BLaER1 (cell line): ENCODE measurements around the gene NFIX.

ENCODE experiments used
- H3K27ac ChIP-seq: shearing (Covaris generic); formaldehyde crosslinking; 2 replicates; pipeline ENCODE4 v1.8.1; 2022
- H3K27me3 ChIP-seq: shearing (Covaris generic); formaldehyde crosslinking; 2 replicates; pipeline ENCODE4 v1.8.1; 2022
- H3K36me3 ChIP-seq: shearing (Covaris generic); formaldehyde crosslinking; 2 replicates; pipeline ENCODE4 v1.8.1; 2022
- H3K4me1 ChIP-seq: shearing (Covaris generic); formaldehyde crosslinking; 2 replicates; pipeline ENCODE4 v1.8.1; 2022
- H3K4me2 ChIP-seq: shearing (Covaris generic); formaldehyde crosslinking; 2 replicates; pipeline ENCODE4 v1.8.1; 2022
- H3K4me3 ChIP-seq: shearing (Covaris generic); formaldehyde crosslinking; 2 replicates; pipeline ENCODE4 v1.8.1; 2022
- H3K9ac ChIP-seq: shearing (Covaris generic); formaldehyde crosslinking; 2 replicates; pipeline ENCODE4 v1.8.1; 2022
- H3K9me3 ChIP-seq: shearing (Covaris generic); formaldehyde crosslinking; 2 replicates; pipeline ENCODE4 v1.8.1; 2022
- H4K20me1 ChIP-seq: shearing (Covaris generic); formaldehyde crosslinking; 2 replicates; pipeline ENCODE4 v1.8.1; 2022
- Cebpa-rat ChIP-seq: shearing (Covaris generic); IDR thresholded peaks from 2 replicates; pipeline ENCODE4 v1.8.1; 2022

The NFIX gene

GRCh38 chr19:13034636-13035035 lies 39.4 kb downstream of the NFIX start:
- TF ChIP-seq Cebpa-rat = no peak
- Histone ChIP-seq H3K36me3 (peaks cover 41% of the 10 kb centered on the region), H3K9me3 (no peaks in the 10 kb centered on the region), H3K4me1 (peaks cover 88% of the 10 kb centered on the region), H4K20me1 (peaks cover 99% of the 10 kb centered on the region), H3K4me3 (no peak overlapping the region), H3K4me2 (no peak overlapping the region), H3K27ac (no peak overlapping the region), H3K27me3 (no peaks in the 10 kb centered on the region), H3K9ac (no peak overlapping the region)

GRCh38 chr19:13035820-13036365 lies 40.6 kb downstream of the NFIX start:
- H3K36me3 ChIP-seq = peaks cover 35% of the 10 kb centered on the region

GRCh38 chr19:13036366-13036976 lies 41.2 kb downstream of the NFIX start:
- no peak for TF ChIP-seq Cebpa-rat
- Histone ChIP-seq H3K9me3 (no peaks in the 10 kb centered on the region), H3K36me3 (peaks cover 30% of the 10 kb centered on the region), H3K9ac (0 out of 2 replicates have a peak overlapping the region, but pooled peaks have one; percentile 5), H3K4me2 (peak overlapping the region; percentile 69), H3K4me1 (peaks cover 84% of the 10 kb centered on the region), H3K27ac (peak overlapping the region; percentile 45; the same call in 1 of the 2 replicates), H4K20me1 (peaks cover 98% of the 10 kb centered on the region), H3K4me3 (no peak overlapping the region), H3K27me3 (no peaks in the 10 kb centered on the region)

More at GRCh38 chr19:13035820-13036365, 40.6 kb downstream of the NFIX start:
- Histone ChIP-seq H3K9me3 (no peaks in the 10 kb centered on the region), H3K27ac (0 out of 2 replicates have a peak overlapping the region, but pooled peaks have one; percentile 51), H3K4me2 (peak overlapping the region; percentile 69), H4K20me1 (peaks cover 99% of the 10 kb centered on the region), H3K9ac (no peak overlapping the region), H3K27me3 (no peaks in the 10 kb centered on the region), H3K4me1 (peaks cover 88% of the 10 kb centered on the region), H3K4me3 (no peak overlapping the region)
- TF ChIP-seq Cebpa-rat = no peak

GRCh38 chr19:13037161-13037560 lies 41.9 kb downstream of the NFIX start:
- peaks cover 30% of the 10 kb centered on the region for H3K36me3 ChIP-seq
- no peak overlapping the region for H3K4me3 ChIP-seq
- H3K4me1 ChIP-seq = peaks cover 78% of the 10 kb centered on the region
- no peaks in the 10 kb centered on the region for H3K27me3 ChIP-seq
- H3K27ac ChIP-seq = peak overlapping the region; percentile 45; the same call in 1 of the 2 replicates
- H3K9me3 ChIP-seq = no peaks in the 10 kb centered on the region
- no peak for TF ChIP-seq Cebpa-rat
- H3K9ac ChIP-seq = 0 out of 2 replicates have a peak overlapping the region, but pooled peaks have one; percentile 5
- H3K4me2 ChIP-seq = peak overlapping the region; percentile 69
- H4K20me1 ChIP-seq = peaks cover 98% of the 10 kb centered on the region

- peaks cover 27% of the 10 kb centered on the region for H3K36me3 ChIP-seq
- H3K9me3 ChIP-seq = no peaks in the 10 kb centered on the region
- peaks cover 98% of the 10 kb centered on the region for H4K20me1 ChIP-seq
- H3K4me3 ChIP-seq = no peak overlapping the region
- no peaks in the 10 kb centered on the region for H3K27me3 ChIP-seq
- peaks cover 78% of the 10 kb centered on the region for H3K4me1 ChIP-seq
- H3K4me2 ChIP-seq = peak overlapping the region; percentile 69
- no peak overlapping the region for H3K27ac ChIP-seq
- no peak overlapping the region for H3K9ac ChIP-seq
- no peak for TF ChIP-seq Cebpa-rat
Measured at GRCh38 chr19:13037731-13038130, 42.5 kb downstream of the NFIX start.

- Histone ChIP-seq H3K4me1 (peaks cover 78% of the 10 kb centered on the region), H4K20me1 (peaks cover 98% of the 10 kb centered on the region), H3K4me2 (peak overlapping the region; percentile 69; the same call in 1 of the 2 replicates), H3K27ac (no peak overlapping the region), H3K4me3 (no peak overlapping the region), H3K9me3 (no peaks in the 10 kb centered on the region), H3K27me3 (no peaks in the 10 kb centered on the region), H3K36me3 (peaks cover 30% of the 10 kb centered on the region), H3K9ac (no peak overlapping the region)
- no peak for TF ChIP-seq Cebpa-rat
Measured at GRCh38 chr19:13038306-13039210, 43.3 kb downstream of the NFIX start.

GRCh38 chr19:13039211-13039789 lies 44.0 kb downstream of the NFIX start:
- Histone ChIP-seq H3K36me3 (peaks cover 38% of the 10 kb centered on the region), H4K20me1 (peaks cover 98% of the 10 kb centered on the region), H3K9ac (no peak overlapping the region)

GRCh38 chr19:13040232-13040947 lies 45.1 kb downstream of the NFIX start:
- Histone ChIP-seq H3K9me3 (no peaks in the 10 kb centered on the region), H4K20me1 (peaks cover 98% of the 10 kb centered on the region), H3K9ac (no peak overlapping the region), H3K27ac (no peak overlapping the region), H3K36me3 (peaks cover 49% of the 10 kb centered on the region), H3K4me2 (no peak overlapping the region), H3K4me3 (no peak overlapping the region), H3K27me3 (no peaks in the 10 kb centered on the region), H3K4me1 (peaks cover 69% of the 10 kb centered on the region)
- TF ChIP-seq Cebpa-rat = no peak

More at GRCh38 chr19:13039211-13039789, 44.0 kb downstream of the NFIX start:
- no peak for TF ChIP-seq Cebpa-rat
- Histone ChIP-seq H3K4me3 (no peak overlapping the region), H3K4me1 (peaks cover 78% of the 10 kb centered on the region), H3K27me3 (no peaks in the 10 kb centered on the region), H3K4me2 (no peak overlapping the region), H3K27ac (no peak overlapping the region), H3K9me3 (no peaks in the 10 kb centered on the region)

GRCh38 chr19:13040948-13041292 lies 45.6 kb downstream of the NFIX start:
- no peak overlapping the region for H3K4me2 ChIP-seq
- H3K36me3 ChIP-seq = peaks cover 52% of the 10 kb centered on the region
- no peak overlapping the region for H3K4me3 ChIP-seq
- no peaks in the 10 kb centered on the region for H3K9me3 ChIP-seq
- peaks cover 65% of the 10 kb centered on the region for H3K4me1 ChIP-seq
- peaks cover 98% of the 10 kb centered on the region for H4K20me1 ChIP-seq
- no peak for TF ChIP-seq Cebpa-rat
- H3K9ac ChIP-seq = no peak overlapping the region; the same call in 1 of the 2 replicates
- no peaks in the 10 kb centered on the region for H3K27me3 ChIP-seq
- H3K27ac ChIP-seq = no peak overlapping the region
